ENCODE results near the gene METTL25.

Gene METTL25

GRCh38 chr12:82507686-82508085, 149.4 kb downstream of the METTL25 start:
- no peak for TF ChIP-seq CTCF (IDR thresholded peaks at IDR 0.05; ENCODE audit: insufficient read depth, missing control alignments)
- peak; percentile 93 for FAIRE-seq
- no peak for DNase-seq (ENCODE audit: insufficient read length, low spot score)

GRCh38 chr12:82510386-82510785, 152.1 kb downstream of the METTL25 start:
- TF ChIP-seq CTCF (IDR thresholded peaks at IDR 0.05; ENCODE audit: insufficient read depth, missing control alignments) = no peak
- FAIRE-seq (no peak), DNase-seq (ENCODE audit: insufficient read length, low spot score) (no peak)

- DNase-seq (ENCODE audit: insufficient read length, low spot score) (no peak), FAIRE-seq (no peak)
- no peak for TF ChIP-seq CTCF (IDR thresholded peaks at IDR 0.05; ENCODE audit: insufficient read depth, missing control alignments)
Measured at GRCh38 chr12:82514880-82515279, 156.6 kb downstream of the METTL25 start.

- TF ChIP-seq CTCF (IDR thresholded peaks at IDR 0.05; ENCODE audit: insufficient read depth, missing control alignments) = no peak
Measured at GRCh38 chr12:82515652-82516051, 157.3 kb downstream of the METTL25 start.

GRCh38 chr12:82517027-82517426, 158.7 kb downstream of the METTL25 start:
- FAIRE-seq (no peak), DNase-seq (ENCODE audit: insufficient read length, low spot score) (no peak)
- TF ChIP-seq CTCF (IDR thresholded peaks at IDR 0.05; ENCODE audit: insufficient read depth, missing control alignments) = peak; percentile 32

More at GRCh38 chr12:82515652-82516051, 157.3 kb downstream of the METTL25 start:
- DNase-seq (ENCODE audit: insufficient read length, low spot score) (no peak), FAIRE-seq (no peak)

GRCh38 chr12:82517808-82518207, 159.5 kb downstream of the METTL25 start:
- no peak for FAIRE-seq
- DNase-seq (ENCODE audit: insufficient read length, low spot score) = no peak
- TF ChIP-seq CTCF (IDR thresholded peaks at IDR 0.05; ENCODE audit: insufficient read depth, missing control alignments) = no peak

GRCh38 chr12:82519510-82519909, 161.2 kb downstream of the METTL25 start:
- TF ChIP-seq CTCF (IDR thresholded peaks at IDR 0.05; ENCODE audit: insufficient read depth, missing control alignments) = no peak
- no peak for FAIRE-seq
- DNase-seq (ENCODE audit: insufficient read length, low spot score) = no peak

All from D721Med (cell line).